ENCODE data around the gene ADIPOR2. TPM values are rescaled to one million over a fixed set of nuclear protein-coding genes. Genes with fewer than 3 reads are reported as not detected.

Gene ADIPOR2
- total RNA-seq, 1 experiment from 2014 or later, result 45.3 TPM

DNA sequence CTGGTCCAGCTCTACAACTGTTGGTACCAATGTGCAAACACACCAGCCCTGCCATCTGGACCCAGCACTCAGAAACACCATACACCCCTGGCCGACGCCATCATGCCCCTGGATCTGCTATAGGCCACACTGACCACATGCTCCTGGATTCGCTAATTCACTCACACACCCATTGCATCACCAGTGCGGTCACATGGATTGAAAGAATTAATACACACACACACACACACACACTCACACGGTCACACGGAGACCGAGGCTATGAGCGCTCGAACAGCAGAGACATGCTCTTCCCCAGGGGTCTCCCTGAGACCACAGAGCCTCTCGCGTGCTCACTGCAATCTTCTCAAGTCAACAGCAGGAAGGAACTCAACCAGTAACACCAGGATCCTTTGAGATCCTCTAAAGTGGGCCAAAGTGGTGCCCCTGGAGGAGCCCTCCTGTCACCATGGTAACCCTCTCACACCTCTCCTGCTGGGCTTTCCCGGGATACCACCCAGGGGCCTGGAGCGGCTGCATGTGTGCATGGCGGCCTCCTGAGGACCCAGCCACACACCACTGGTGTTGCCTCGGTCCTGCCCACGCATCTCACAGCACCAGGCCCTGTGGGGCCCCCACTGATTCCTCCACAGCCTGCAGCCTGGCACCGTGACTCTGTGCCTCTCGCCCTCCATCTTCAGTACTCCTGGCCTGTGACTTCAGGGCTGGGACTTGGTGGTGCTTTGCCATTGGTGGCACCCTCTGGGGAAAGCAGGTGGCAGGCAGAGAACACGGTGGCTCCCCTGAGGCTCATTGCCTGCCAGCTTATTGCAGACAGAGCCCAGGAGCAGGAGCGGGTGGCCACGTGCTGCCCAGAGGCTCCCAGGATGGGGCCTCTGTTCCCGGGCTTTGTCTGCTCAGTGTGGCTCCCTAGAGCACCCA lies 144.6 kb downstream of the ADIPOR2 start:
- Histone ChIP-seq H4K91ac (ENCODE audit: insufficient read length, low read depth, low read length) (no peak overlapping the region), H3K56ac (ENCODE audit: insufficient read length, low read depth, low read length) (no peak overlapping the region), H2BK20ac (ENCODE audit: low read depth, low read length, poor library complexity, severe bottlenecking) (no peak overlapping the region), H2BK15ac (ENCODE audit: low read depth, low read length) (no peak overlapping the region), H4K20me1 (ENCODE audit: control insufficient read depth, insufficient read depth, insufficient read length) (no peaks in the 10 kb centered on the region), H2BK5ac (ENCODE audit: insufficient read length, low read length) (no peak overlapping the region), H3K9me3 (ENCODE audit: control insufficient read depth, low read depth, low read length) (no peaks in the 10 kb centered on the region), H3K18ac (ENCODE audit: insufficient read length, low read depth, low read length) (no peak overlapping the region), H2AFZ (ENCODE audit: low read length) (no peak overlapping the region), H3K4me2 (ENCODE audit: insufficient read depth, insufficient read length, low read length) (no peak overlapping the region), H3K9ac (ENCODE audit: extremely low read depth, insufficient read length, low read length) (no peak overlapping the region), H4K5ac (ENCODE audit: insufficient read length, low read depth, low read length) (no peak overlapping the region), H3K14ac (ENCODE audit: insufficient read depth, low read length) (no peak overlapping the region), H3K23me2 (ENCODE audit: insufficient read length, low read depth, low read length, poor library complexity, severe bottlenecking) (no peaks in the 10 kb centered on the region), H2BK12ac (ENCODE audit: insufficient read length, low read depth, low read length) (no peak overlapping the region), H2BK120ac (ENCODE audit: low read depth, low read length, poor library complexity, severe bottlenecking) (no peak overlapping the region), H3K4ac (ENCODE audit: low read depth, low read length) (no peak overlapping the region), H3T11ph (ENCODE audit: low read length) (no peak overlapping the region), H3K23ac (ENCODE audit: insufficient read length, low read depth, low read length) (no peak overlapping the region), H3K79me1 (ENCODE audit: insufficient read depth, low read depth, low read length, poor library complexity, severe bottlenecking) (no peaks in the 10 kb centered on the region), H3K27me3 (ENCODE audit: insufficient read depth, low read length) (no peaks in the 10 kb centered on the region), H3K4me1 (ENCODE audit: insufficient read depth, low read length) (no peaks in the 10 kb centered on the region; the same call in 1 of the 2 replicates), H2AK5ac (ENCODE audit: insufficient read length, low read length) (no peak overlapping the region), H3K27ac (ENCODE audit: insufficient read length, low read depth, low read length) (no peak overlapping the region), H3K79me2 (ENCODE audit: insufficient read depth, low read length) (no peaks in the 10 kb centered on the region), H4K8ac (replicated peaks; ENCODE audit: insufficient read length, low read depth, low read length) (no peak overlapping the region)
- H3K36me3 Mint-ChIP-seq (ENCODE audit: insufficient read depth in 1 of 3, low read depth in 3 of 3), result no peaks in the 10 kb centered on the region
- H3K9me3 Mint-ChIP-seq, result no peaks in the 10 kb centered on the region; a peak in 1 of 5 replicates
- no peak overlapping the region; a peak in 2 of 7 replicates for H3K27ac Mint-ChIP-seq
- H3K4me1 Mint-ChIP-seq, result peaks cover 20 to 40% of the 10 kb centered on the region in 2 experiments
- no peak overlapping the region for H3K4me3 Mint-ChIP-seq
- TF ChIP-seq, protein P1, sequence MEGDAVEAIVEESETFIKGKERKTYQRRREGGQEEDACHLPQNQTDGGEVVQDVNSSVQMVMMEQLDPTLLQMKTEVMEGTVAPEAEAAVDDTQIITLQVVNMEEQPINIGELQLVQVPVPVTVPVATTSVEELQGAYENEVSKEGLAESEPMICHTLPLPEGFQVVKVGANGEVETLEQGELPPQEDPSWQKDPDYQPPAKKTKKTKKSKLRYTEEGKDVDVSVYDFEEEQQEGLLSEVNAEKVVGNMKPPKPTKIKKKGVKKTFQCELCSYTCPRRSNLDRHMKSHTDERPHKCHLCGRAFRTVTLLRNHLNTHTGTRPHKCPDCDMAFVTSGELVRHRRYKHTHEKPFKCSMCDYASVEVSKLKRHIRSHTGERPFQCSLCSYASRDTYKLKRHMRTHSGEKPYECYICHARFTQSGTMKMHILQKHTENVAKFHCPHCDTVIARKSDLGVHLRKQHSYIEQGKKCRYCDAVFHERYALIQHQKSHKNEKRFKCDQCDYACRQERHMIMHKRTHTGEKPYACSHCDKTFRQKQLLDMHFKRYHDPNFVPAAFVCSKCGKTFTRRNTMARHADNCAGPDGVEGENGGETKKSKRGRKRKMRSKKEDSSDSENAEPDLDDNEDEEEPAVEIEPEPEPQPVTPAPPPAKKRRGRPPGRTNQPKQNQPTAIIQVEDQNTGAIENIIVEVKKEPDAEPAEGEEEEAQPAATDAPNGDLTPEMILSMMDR (conservative IDR thresholded peaks at IDR 0.05), result no peak
- no CpG with 5 or more reads among the region's 22 CpGs for WGBS (ENCODE audit: extremely low coverage, insufficient read length, low lambda C conversion rate)
- peaks cover 27% of the 10 kb centered on the region for H3K27me3 Mint-ChIP-seq (ENCODE audit: low read depth)
- no peak for DNase-seq
